ENCODE data around the gene LLCFC1.
"Not testable (repeated sequence)": the region's sequence is repeated elsewhere in the genome, so short reads cannot be mapped to it uniquely, and the experiment has no call there.

Gene LLCFC1

GRCh38 chr7:142943706-142944268 lies 4.5 kb downstream of the LLCFC1 start:
- DNase-seq: no peak

GRCh38 chr7:142945001-142945400 lies 5.7 kb downstream of the LLCFC1 start:
- no peak for DNase-seq

GRCh38 chr7:142948603-142949002 lies 9.3 kb downstream of the LLCFC1 start:
- no peak for DNase-seq

GRCh38 chr7:142950235-142950634 lies 11.0 kb downstream of the LLCFC1 start:
- no peak for DNase-seq

- DNase-seq: peak; percentile 42 to 54
Measured at GRCh38 chr7:142954680-142955268, 15.5 kb downstream of the LLCFC1 start.

- no peak for DNase-seq
Measured at GRCh38 chr7:142956951-142957623, 17.8 kb downstream of the LLCFC1 start.

- no peak for DNase-seq
Measured at GRCh38 chr7:142957723-142958122, 18.4 kb downstream of the LLCFC1 start.

- DNase-seq: no peak
Measured at GRCh38 chr7:142959202-142959601, 19.9 kb downstream of the LLCFC1 start.

GRCh38 chr7:142960955-142961512 lies 21.8 kb downstream of the LLCFC1 start:
- DNase-seq: peak; percentile 16 to 56

- no peak for DNase-seq
Measured at GRCh38 chr7:142961595-142961972, 22.3 kb downstream of the LLCFC1 start.

GRCh38 chr7:142961973-142962926 lies 23.0 kb downstream of the LLCFC1 start, which contains the start of gene KEL:
KEL (minus strand) TSS chr7:142962363; CDS start chr7:142962206, 157 bp downstream.
- no peak for DNase-seq

- no peak for DNase-seq
Measured at GRCh38 chr7:142962991-142963390, 23.7 kb downstream of the LLCFC1 start.

GRCh38 chr7:142963993-142964392 lies 24.7 kb downstream of the LLCFC1 start:
- DNase-seq: no peak

GRCh38 chr7:142964502-142965246 lies 25.4 kb downstream of the LLCFC1 start:
- DNase-seq: no peak

- DNase-seq: peak; percentile 28 to 30
Measured at GRCh38 chr7:142968229-142968628, 28.9 kb downstream of the LLCFC1 start.

- DNase-seq: no peak
Measured at GRCh38 chr7:142969183-142969582, 29.9 kb downstream of the LLCFC1 start.

- no peak for DNase-seq
Measured at GRCh38 chr7:142974626-142975025, 35.3 kb downstream of the LLCFC1 start.

GRCh38 chr7:142978402-142978801 lies 39.1 kb downstream of the LLCFC1 start:
- not testable (repeated sequence) for DNase-seq

- DNase-seq: no peak
Measured at GRCh38 chr7:142983825-142984224, 44.5 kb downstream of the LLCFC1 start.

GRCh38 chr7:142984297-142984696 lies 45.0 kb downstream of the LLCFC1 start:
- DNase-seq: no peak

Measured in Kasumi-1 (cell line).